HEK293T (cell line): ENCODE data around the gene SEC14L1.

Experiments
- ARNT ChIP-seq: fragments of 450-650 bp; IDR thresholded peaks from 2 replicates; pipeline ENCODE4 v1.6.1; 2017; ENCODE audit warnings: mild to moderate bottlenecking
- BHLHE40 ChIP-seq: fragments of 450-650 bp; IDR thresholded peaks from 2 replicates; pipeline ENCODE4 v1.6.1; 2016; ENCODE audit warnings: mild to moderate bottlenecking, moderate library complexity, borderline replicate concordance
- ELF4 ChIP-seq: fragments of 450-650 bp; IDR thresholded peaks from 2 replicates; pipeline ENCODE4 v1.6.1; 2017; ENCODE audit warnings: antibody characterized with exemption
- FOXA1 ChIP-seq: fragments of 450-650 bp; IDR thresholded peaks from 2 replicates; pipeline ENCODE4 v1.6.1; 2016; ENCODE audit warnings: mild to moderate bottlenecking
- FOXK2 ChIP-seq: fragments of 450-650 bp; IDR thresholded peaks from 2 replicates; pipeline ENCODE4 v1.6.1; 2016; ENCODE audit warnings: mild to moderate bottlenecking
- FOXM1 ChIP-seq: fragments of 450-650 bp; IDR thresholded peaks from 2 replicates; pipeline ENCODE4 v1.6.1; 2017; ENCODE audit warnings: mild to moderate bottlenecking, borderline replicate concordance
- HDGF ChIP-seq: fragments of 450-650 bp; IDR thresholded peaks from 2 replicates; pipeline ENCODE4 v1.6.1; 2017; ENCODE audit warnings: antibody characterized with exemption, borderline replicate concordance
- L3MBTL2 ChIP-seq: fragments of 450-650 bp; conservative IDR thresholded peaks from 2 replicates; pipeline ENCODE4 v1.6.1; 2016; ENCODE audit warnings: mild to moderate bottlenecking
- NFRKB ChIP-seq: fragments of 450-650 bp; IDR thresholded peaks from 2 replicates; pipeline ENCODE4 v1.6.1; 2016; ENCODE audit warnings: mild to moderate bottlenecking, moderate library complexity
- SP1 ChIP-seq: fragments of 450-650 bp; IDR thresholded peaks from 2 replicates; pipeline ENCODE4 v1.6.1; 2017
- SUZ12 ChIP-seq: fragments of 450-650 bp; IDR thresholded peaks from 2 replicates; pipeline ENCODE4 v1.6.1; 2016; ENCODE audit warnings: mild to moderate bottlenecking
- TARDBP ChIP-seq: fragments of 450-650 bp; IDR thresholded peaks from 2 replicates; pipeline ENCODE4 v1.6.1; 2016
- TF ChIP-seq, protein P1 (sequence below): fragments of 450-650 bp; IDR thresholded peaks from 2 replicates; pipeline ENCODE4 v1.6.1; 2016

DNA sequence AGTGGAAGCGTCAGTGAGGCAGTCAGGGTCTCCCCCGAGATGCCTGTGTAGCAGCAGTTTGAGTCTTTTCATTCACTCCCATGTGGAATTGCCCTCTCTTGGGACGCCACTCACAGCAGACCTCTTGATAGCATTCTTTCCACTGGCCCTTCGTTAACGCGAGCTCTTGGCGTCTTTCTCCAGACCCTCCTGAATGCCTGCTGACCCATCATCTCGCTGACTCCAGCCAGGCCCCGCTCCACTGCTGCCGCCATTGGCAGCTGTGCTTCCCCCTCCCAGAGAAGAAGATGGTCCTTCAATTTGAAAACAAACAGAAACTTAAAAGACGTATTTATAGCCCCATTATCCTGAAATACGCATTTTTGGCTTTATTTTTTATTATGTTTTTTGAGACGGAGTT is 63.1 kb downstream of the SEC14L1 start:
- TF ChIP-seq FOXM1 (no peak), TARDBP (no peak), FOXK2 (no peak), SP1 (no peak), ARNT (no peak), SUZ12 (no peak), BHLHE40 (no peak), L3MBTL2 (no peak), HDGF (no peak), FOXA1 (no peak), NFRKB (no peak), ELF4 (no peak)
- TF ChIP-seq, protein P1, sequence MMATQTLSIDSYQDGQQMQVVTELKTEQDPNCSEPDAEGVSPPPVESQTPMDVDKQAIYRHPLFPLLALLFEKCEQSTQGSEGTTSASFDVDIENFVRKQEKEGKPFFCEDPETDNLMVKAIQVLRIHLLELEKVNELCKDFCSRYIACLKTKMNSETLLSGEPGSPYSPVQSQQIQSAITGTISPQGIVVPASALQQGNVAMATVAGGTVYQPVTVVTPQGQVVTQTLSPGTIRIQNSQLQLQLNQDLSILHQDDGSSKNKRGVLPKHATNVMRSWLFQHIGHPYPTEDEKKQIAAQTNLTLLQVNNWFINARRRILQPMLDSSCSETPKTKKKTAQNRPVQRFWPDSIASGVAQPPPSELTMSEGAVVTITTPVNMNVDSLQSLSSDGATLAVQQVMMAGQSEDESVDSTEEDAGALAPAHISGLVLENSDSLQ, result no peak
